ENCODE data around the gene SLC7A4. TPM values are rescaled to one million over a fixed set of nuclear protein-coding genes. Genes with fewer than 3 reads are reported as not detected.
"Not testable (repeated sequence)": the region's sequence is repeated elsewhere in the genome, so short reads cannot be mapped to it uniquely, and the experiment has no call there.

Gene SLC7A4
- total RNA-seq, 1 donor from 2014 or later: not detected

- no peaks in the 10 kb centered on the region for H3K79me2 ChIP-seq (ENCODE audit: low read depth)
- peaks cover 2% of the 10 kb centered on the region for H3K4me1 Mint-ChIP-seq
Observed at GRCh38 chr22:21073023-21073422, 40.7 kb upstream of the SLC7A4 start.

DNA sequence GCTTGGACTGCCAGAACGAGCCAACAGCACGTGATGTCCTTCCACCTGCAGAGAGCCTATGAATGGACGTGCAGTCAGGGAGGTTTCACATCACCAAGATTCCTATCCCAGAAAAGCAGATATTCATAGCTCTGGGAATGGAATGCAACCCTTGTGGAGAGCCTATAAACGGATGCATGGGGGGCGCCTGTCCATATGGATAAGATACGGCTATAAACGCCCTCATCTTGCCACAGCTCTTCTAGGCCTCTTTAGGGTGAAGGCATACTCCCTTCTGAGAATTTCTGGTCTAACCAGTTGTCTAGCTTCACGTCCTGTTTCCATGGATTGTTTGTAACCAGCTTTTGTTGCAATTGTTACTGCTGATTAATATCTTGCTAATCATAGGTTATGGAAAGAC, 39.4 kb upstream of the SLC7A4 start:
- not testable (repeated sequence) for H4K20me1 ChIP-seq (ENCODE audit: low read depth); H3K4me3 ChIP-seq; H3K27ac Mint-ChIP-seq; DNase-seq (ENCODE audit: low spot score); H3K9me3 Mint-ChIP-seq; H3K36me3 ChIP-seq; H3F3A ChIP-seq (ENCODE audit: low read depth); H3K27me3 Mint-ChIP-seq (ENCODE audit: insufficient read depth, low read depth); H2AFZ ChIP-seq (replicated peaks); H3K9me3 ChIP-seq (ENCODE audit: low read depth); H3K4me2 ChIP-seq; H3K4me3 Mint-ChIP-seq; H3K79me2 ChIP-seq (ENCODE audit: low read depth); H3K27me3 ChIP-seq; H3K36me3 Mint-ChIP-seq; H3K9ac ChIP-seq; H3K4me1 ChIP-seq; H3K27ac ChIP-seq; H3K4me1 Mint-ChIP-seq

More at GRCh38 chr22:21073023-21073422, 40.7 kb upstream of the SLC7A4 start:
- H3K4me1 ChIP-seq: no peaks in the 10 kb centered on the region
- H3F3A ChIP-seq (ENCODE audit: low read depth): no peaks in the 10 kb centered on the region
- H2AFZ ChIP-seq (replicated peaks): no peak overlapping the region
- H3K27me3 ChIP-seq: no peaks in the 10 kb centered on the region
- no peak overlapping the region for H3K4me3 ChIP-seq
- no peak overlapping the region for H3K4me3 Mint-ChIP-seq
- no peak overlapping the region for H3K4me2 ChIP-seq
- no peak overlapping the region for H3K27ac Mint-ChIP-seq
- no peaks in the 10 kb centered on the region for H3K36me3 Mint-ChIP-seq
- no peaks in the 10 kb centered on the region for H3K36me3 ChIP-seq
- no peak for DNase-seq (ENCODE audit: low spot score)
- peaks cover 10% of the 10 kb centered on the region for H3K9me3 Mint-ChIP-seq
- no peak overlapping the region for H3K27ac ChIP-seq
- TF ChIP-seq EZH2 (IDR thresholded peaks at IDR 0.05) (no peak), EZH2phosphoT487 (IDR thresholded peaks at IDR 0.05) (no peak), CTCF (IDR thresholded peaks at IDR 0.05) (no peak)
- peaks cover 5% of the 10 kb centered on the region for H3K27me3 Mint-ChIP-seq (ENCODE audit: insufficient read depth, low read depth)
- no peaks in the 10 kb centered on the region for H4K20me1 ChIP-seq (ENCODE audit: low read depth)
- H3K9me3 ChIP-seq (ENCODE audit: low read depth): no peaks in the 10 kb centered on the region
- H3K9ac ChIP-seq: no peak overlapping the region

GRCh38 chr22:21070690-21071615, 38.6 kb upstream of the SLC7A4 start:
- H3K27ac Mint-ChIP-seq: no peak overlapping the region
- no peak for DNase-seq (ENCODE audit: low spot score)
- TF ChIP-seq EZH2phosphoT487 (IDR thresholded peaks at IDR 0.05) (no peak), EZH2 (IDR thresholded peaks at IDR 0.05) (no peak)
- Histone ChIP-seq H3K4me2 (no peak overlapping the region), H3K79me2 (ENCODE audit: low read depth) (no peaks in the 10 kb centered on the region), H3K4me3 (no peak overlapping the region), H3K27me3 (no peaks in the 10 kb centered on the region), H3K9ac (no peak overlapping the region), H2AFZ (replicated peaks) (no peak overlapping the region), H3K27ac (no peak overlapping the region), H3K36me3 (no peaks in the 10 kb centered on the region), H4K20me1 (ENCODE audit: low read depth) (no peaks in the 10 kb centered on the region), H3K4me1 (no peaks in the 10 kb centered on the region), H3K9me3 (ENCODE audit: low read depth) (no peaks in the 10 kb centered on the region), H3F3A (ENCODE audit: low read depth) (no peaks in the 10 kb centered on the region)
- no peak overlapping the region for H3K4me3 Mint-ChIP-seq
- H3K36me3 Mint-ChIP-seq: no peaks in the 10 kb centered on the region
- peaks cover 7% of the 10 kb centered on the region for H3K27me3 Mint-ChIP-seq (ENCODE audit: insufficient read depth, low read depth)
- peaks cover 10% of the 10 kb centered on the region for H3K9me3 Mint-ChIP-seq
- no peaks in the 10 kb centered on the region for H3K4me1 Mint-ChIP-seq

DNA sequence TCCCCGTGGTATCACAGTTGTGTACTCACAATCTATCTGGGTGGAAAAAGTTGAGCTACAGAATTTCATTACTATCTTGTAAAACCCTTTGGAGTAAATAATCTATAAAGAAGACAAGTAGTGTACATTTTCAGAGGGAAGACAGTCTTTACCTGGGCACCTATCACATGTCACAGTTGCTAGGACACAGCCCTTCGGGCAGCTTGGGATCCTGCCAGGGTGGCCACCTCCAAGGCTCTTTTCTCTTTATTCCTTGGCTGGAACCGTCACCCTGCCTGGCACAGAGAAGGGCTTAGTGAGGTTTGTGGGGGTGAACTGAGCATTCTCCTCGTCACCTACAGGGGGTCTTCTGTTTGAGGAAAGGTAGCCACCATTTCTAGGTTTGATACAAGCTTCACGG, 37.0 kb upstream of the SLC7A4 start:
- no peak overlapping the region for H3K4me3 Mint-ChIP-seq
- H3K36me3 ChIP-seq: no peaks in the 10 kb centered on the region
- peaks cover 7% of the 10 kb centered on the region for H3K27me3 Mint-ChIP-seq (ENCODE audit: insufficient read depth, low read depth)
- H3K4me3 ChIP-seq: no peak overlapping the region
- no peak overlapping the region for H3K27ac Mint-ChIP-seq
- H3K9ac ChIP-seq: no peak overlapping the region
- no peaks in the 10 kb centered on the region for H3K79me2 ChIP-seq (ENCODE audit: low read depth)
- peaks cover 10% of the 10 kb centered on the region for H3K9me3 Mint-ChIP-seq
- no peak overlapping the region for H2AFZ ChIP-seq (replicated peaks)
- TF ChIP-seq EZH2phosphoT487 (IDR thresholded peaks at IDR 0.05) (no peak), EZH2 (IDR thresholded peaks at IDR 0.05) (no peak)
- no peak for DNase-seq (ENCODE audit: low spot score)
- H3K36me3 Mint-ChIP-seq: no peaks in the 10 kb centered on the region
- no peak overlapping the region for H3K4me2 ChIP-seq
- H3K27ac ChIP-seq: no peak overlapping the region
- no peaks in the 10 kb centered on the region for H3K27me3 ChIP-seq
- no peaks in the 10 kb centered on the region for H4K20me1 ChIP-seq (ENCODE audit: low read depth)
- H3K4me1 Mint-ChIP-seq: no peaks in the 10 kb centered on the region
- H3K9me3 ChIP-seq (ENCODE audit: low read depth): no peaks in the 10 kb centered on the region
- H3F3A ChIP-seq (ENCODE audit: low read depth): no peaks in the 10 kb centered on the region
- H3K4me1 ChIP-seq: no peaks in the 10 kb centered on the region

Measured in neural progenitor cell (in vitro differentiated cells).